Activated CD4-positive, alpha-beta T cell treated with anti-CD3 and anti-CD28 coated beads for 4 hours (primary cell): ENCODE data around the gene CRIP1.
A peak's percentile ranks its signal among the peaks of the same experiment; 100 is the strongest.

Source experiments
- DNase-seq, 2 donors: peaks; one replicate each; pipeline ENCODE4 v3.0.0-alpha.2; 2020

The CRIP1 gene

GRCh38 chr14:105482486-105483110 lies 4.1 kb upstream of the CRIP1 start:
- DNase-seq: no peak

DNA sequence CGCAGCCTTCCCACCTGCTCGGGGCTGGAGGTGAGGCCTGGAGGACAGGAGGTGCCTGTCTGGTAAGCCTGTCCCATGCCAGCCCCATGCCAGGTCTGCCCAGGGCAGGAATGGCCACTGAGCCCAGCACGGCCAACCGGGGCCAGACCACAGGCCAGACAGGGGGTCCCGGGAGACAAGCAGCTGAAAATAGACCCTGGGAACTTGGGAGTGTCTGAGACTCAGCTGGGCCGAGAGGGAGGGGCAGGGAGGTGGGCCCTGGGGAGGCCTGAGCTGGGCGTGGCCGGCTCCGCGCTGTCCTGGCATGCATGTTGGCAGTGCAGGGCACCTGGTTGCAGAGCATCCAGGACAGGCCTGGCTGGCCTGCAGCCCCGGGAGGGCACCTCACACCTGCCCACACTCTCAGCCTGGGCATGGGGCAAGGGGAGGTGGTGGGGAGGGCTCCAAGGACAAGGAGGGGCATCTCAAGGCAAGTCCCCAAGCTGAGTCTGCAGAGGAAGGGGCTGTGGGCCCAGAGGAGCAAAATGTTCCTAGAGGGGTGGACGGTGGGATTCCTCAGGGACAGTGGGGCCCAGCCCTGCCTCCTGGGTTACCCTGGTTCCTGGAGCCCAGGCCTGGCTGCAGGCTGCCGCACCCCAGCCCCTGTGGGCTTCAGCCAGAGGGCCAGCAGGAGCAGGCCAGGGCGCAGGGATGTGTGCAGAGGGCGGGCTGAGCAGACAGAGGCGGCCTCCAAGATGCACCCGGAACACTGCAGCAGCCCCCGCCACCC lies 3.2 kb upstream of the CRIP1 start:
- no peak for DNase-seq

DNA sequence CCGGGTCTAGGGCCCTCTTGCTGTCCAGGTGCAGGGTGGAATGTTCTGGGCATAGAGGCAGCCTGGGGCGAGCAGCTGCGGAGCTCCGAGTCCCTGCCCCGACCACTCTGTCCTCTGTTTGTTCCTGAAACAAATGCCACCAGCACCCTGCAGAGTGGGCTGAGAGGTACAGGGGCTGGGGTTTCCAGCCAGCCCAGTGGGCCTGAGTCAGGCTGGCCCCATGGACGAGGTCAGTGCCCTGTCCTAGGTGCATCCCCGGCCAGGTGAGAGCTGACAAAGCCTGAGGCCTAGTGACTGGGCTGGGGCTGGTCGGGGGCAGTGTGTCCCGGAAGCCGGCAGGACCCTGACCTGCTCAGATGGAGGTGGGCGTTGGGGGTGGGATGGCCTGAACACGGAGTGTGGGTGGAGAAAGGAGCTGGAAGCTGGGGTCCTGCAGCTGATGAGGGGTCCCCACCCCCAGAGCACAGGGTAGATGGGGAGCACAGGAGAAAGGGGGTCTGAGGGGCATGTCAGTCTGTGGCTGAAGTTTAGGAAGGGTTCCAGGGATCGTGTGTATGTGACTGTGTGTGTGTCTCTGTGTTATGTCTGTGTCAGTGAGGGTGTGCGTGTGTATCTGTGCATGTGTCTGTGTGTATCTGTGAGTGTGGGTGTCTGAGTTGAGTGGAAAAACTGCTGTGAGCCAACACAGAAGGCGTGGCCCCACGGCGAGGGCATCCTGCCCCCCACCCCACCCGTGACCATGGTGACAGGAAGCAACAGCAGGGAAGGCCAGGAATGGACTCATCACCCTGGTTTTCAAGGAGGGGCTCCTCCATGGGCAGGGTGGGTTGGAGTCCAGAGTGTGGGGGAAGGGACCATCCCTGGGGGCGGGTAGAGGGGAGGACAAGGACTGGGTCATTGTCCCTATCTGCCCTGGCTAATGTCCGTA lies 2.4 kb upstream of the CRIP1 start:
- peak; percentile 68 to 78 for DNase-seq

- DNase-seq: no peak
These were observed 1.7 kb upstream of the CRIP1 start for GRCh38 chr14:105484997-105485393.

- no peak for DNase-seq
These were observed 935 bp upstream of the CRIP1 start for GRCh38 chr14:105485739-105486162.

DNA sequence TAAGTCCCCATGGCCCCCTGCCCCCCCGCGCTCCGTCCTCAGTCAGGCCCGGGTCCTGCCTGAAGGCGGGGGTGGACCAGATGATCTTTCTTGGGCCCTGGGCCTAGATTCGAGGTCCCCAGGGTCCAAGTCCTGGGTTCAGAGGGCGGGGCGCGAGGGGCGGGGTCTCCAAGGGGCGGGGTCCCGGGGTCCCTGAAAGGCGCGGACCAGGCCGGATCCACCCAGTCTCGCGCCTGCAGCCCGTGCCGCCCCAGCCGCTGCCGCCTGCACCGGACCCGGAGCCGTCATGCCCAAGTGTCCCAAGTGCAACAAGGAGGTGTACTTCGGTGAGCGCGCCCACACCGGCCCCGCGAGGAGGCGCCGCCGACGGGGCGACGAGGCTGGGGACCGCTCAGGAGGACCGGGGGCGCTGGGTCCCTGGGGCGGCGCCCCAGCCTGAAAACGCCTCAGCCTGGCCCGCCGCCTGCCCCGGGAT lies 325 bp downstream of the CRIP1 start:
- DNase-seq: peak in 1 of 2 donors; percentile 54

DNA sequence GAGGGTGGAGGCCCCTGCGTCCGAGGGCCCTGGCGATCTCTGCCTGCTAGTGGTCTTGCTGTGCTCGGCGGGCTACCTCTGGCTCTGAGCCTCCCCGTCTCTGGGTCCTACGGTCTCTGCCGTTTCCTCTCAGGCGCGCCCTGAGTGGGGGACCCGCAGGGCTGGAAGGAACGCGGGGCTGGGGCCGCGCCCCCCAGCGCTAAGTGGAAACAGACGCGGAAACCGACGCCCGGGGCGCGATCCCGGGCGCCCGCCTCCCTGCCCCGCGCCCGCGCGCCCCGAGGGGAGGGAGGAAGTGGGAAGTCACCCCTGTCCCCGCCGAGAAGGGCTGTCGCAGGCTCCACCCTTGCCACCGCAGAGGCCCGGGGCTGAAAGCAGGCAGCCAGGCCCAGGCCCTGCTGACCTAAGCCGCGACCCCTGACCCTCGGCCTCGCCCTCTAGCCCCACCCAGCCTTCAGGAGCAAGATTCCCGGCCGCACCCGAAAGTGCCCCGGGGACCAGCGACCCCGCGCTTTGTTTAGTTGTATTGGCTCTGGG lies 831 bp downstream of the CRIP1 start:
- DNase-seq: peak; percentile 50 to 63

- no peak for DNase-seq
These were observed 1.5 kb downstream of the CRIP1 start for GRCh38 chr14:105487986-105488777.

DNA sequence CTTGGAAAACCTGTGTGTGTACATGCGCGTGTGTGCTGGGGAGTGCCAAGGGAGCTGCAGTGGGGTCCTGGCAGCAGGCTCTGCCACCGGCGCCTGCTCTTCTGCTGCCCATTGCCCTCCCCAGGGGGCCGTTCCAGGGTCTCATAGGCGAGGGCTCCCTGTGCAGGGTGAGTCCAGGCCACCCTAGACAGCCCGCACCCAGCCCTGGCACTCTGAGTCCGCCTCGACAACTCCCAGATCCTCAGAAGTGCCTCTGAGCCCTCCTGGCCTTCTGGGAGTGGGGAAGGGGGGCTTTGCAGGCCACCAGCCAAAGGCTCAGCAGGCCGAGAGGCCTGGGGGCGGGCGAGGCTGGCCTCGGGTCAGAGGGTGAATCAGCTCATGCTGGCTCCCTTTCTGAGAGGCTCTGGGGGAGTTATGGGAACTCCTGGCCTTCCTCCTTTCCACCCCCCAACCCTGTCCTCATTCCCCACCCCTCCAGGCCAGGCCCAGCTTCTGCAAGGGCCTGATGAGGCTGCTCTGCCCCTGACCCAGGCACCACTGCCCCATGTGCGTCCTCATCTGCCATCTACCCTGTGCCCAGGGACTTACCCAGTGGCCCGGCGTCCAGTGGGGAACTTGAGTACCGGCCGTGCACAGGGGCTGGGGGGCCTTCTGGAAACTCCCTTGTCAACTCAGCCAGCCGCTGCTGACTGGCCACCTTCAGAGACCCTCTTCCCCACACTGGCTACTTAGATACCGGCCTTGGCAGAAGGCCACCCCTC lies 2.3 kb downstream of the CRIP1 start:
- no peak for DNase-seq

GRCh38 chr14:105489542-105490266 lies 3.0 kb downstream of the CRIP1 start:
- peak; percentile 84 to 87 for DNase-seq

GRCh38 chr14:105490267-105490571 lies 3.5 kb downstream of the CRIP1 start:
- no peak for DNase-seq

GRCh38 chr14:105490572-105491365 lies 4.1 kb downstream of the CRIP1 start, which contains the start of gene TEDC1:
TSS of gene TEDC1 (plus strand) at chr14:105491246. CDS start at chr14:105491376, 130 bp downstream.
- peak; percentile 97 to 99 for DNase-seq

- peak; percentile 80 for DNase-seq
These were observed 4.8 kb downstream of the CRIP1 start for GRCh38 chr14:105491366-105491973.

GRCh38 chr14:105492031-105492970 lies 5.6 kb downstream of the CRIP1 start:
- DNase-seq: peak in 1 of 2 donors; percentile 8

DNA sequence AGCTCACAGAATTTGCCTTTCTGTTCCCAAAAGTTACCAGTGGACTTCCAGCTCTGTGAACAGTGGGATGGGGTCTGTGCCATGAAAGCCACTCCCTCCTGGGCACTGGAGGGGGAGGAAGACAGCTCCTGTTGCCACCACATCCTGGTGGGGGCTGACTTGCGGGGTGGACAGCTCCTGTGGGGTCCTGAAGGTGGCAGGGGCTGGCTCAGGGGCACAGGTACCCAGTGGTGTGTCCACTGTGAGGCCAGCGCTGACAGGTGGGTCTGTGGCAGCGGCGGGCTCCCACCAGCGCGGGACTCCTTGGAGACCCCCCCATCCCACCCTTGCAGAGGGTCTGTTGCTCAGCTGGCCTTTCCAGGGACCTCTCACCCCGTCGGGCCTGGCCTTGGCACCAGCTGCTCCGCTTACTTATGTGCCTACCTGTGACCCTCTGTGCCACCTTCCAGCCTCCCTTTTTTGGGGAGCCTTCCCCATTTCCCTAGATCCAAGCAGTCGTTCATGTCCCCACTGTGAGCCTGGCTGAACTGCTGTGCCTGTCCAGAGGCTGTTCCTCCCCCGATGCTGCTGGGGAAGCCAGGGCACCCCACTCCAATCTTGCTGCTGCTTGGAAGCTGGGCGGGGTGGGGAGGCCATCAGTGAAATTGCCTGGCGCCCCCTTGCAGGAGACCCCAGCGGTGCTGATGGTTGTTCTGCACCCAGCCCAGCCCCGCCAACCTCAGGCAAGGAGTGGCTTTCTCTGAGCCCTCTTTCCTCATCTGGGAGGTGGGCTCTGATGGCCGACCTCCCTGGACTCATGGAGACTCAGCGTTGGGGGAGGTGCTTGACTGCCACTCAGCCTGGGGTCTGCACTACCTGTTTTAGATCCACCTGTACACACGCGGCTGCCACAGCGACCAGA lies 6.5 kb downstream of the CRIP1 start:
- DNase-seq: no peak

- DNase-seq: no peak
These were observed 7.4 kb downstream of the CRIP1 start for GRCh38 chr14:105493921-105494605.

DNA sequence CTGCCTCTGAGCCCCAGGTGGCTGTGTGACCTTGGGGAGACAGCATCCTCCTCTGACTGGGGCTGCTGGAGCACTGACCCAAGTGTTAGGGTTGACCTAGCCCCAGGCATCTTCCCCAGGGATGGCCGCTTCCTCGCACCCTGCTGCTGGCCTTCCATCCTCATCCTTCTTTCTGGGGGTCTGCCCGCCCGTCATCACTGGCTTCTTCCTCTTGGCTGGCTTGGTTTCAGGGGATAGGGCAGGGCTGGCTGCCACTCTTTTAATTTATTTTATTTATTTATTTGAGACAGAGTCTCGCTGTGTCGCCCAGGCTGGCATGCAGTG lies 7.9 kb downstream of the CRIP1 start:
- DNase-seq: no peak
